T-helper 2 cell treated with Interferon-gamma antibody and Interleukin-4, amounts not matched to agents 5 μg/mL and 100 μg/mL, for 36 hours (primary cell): Measurements from ENCODE around the gene HAUS8.

Source experiments
- DNase-seq: peaks from one replicate; pipeline ENCODE4 v3.0.0; 2021; ENCODE audit warnings: low spot score
- H3K27ac Mint-ChIP-seq: one replicate; pipeline ENCODE4 v1.8.0; 2021; ENCODE audit warnings: mild to moderate bottlenecking, mixed read lengths
- H3K27me3 Mint-ChIP-seq: one replicate; pipeline ENCODE4 v1.8.0; 2021; ENCODE audit warnings: low read depth, mixed read lengths
- H3K36me3 Mint-ChIP-seq: one replicate; pipeline ENCODE4 v1.8.0; 2021; ENCODE audit warnings: low read depth, mixed read lengths
- H3K4me1 Mint-ChIP-seq: one replicate; pipeline ENCODE4 v1.8.0; 2021; ENCODE audit warnings: low read depth, mixed read lengths
- H3K4me3 Mint-ChIP-seq: one replicate; pipeline ENCODE4 v1.8.0; 2022; ENCODE audit warnings: mild to moderate bottlenecking, moderate library complexity, mixed read lengths
- H3K9me3 Mint-ChIP-seq: one replicate; pipeline ENCODE4 v1.8.0; 2021; ENCODE audit warnings: mixed read lengths

The HAUS8 gene

GRCh38 chr19:17075035-17075863, at the start of gene HAUS8, which contains the start of gene MYO9B:
TSS of gene HAUS8 (minus strand) at chr19:17075452. CDS start at chr19:17075422, 30 bp downstream.
TSS of gene MYO9B (plus strand) at chr19:17075777. CDS start at chr19:17101718, 25,941 bp downstream.
- peak within 1 kb of the TSS; percentile 100 for H3K4me3 Mint-ChIP-seq
- no peaks in the 10 kb centered on the region for H3K9me3 Mint-ChIP-seq
- H3K27ac Mint-ChIP-seq = peak within 1 kb of the TSS; percentile 99
- H3K36me3 Mint-ChIP-seq = peaks cover 42% of the 10 kb centered on the region
- H3K27me3 Mint-ChIP-seq = no peaks in the 10 kb centered on the region
- peak; percentile 99 for DNase-seq
- H3K4me1 Mint-ChIP-seq = peaks cover 36% of the 10 kb centered on the region

- Mint-ChIP-seq H3K27ac (peak overlapping the region; percentile 98), H3K36me3 (peaks cover 30% of the 10 kb centered on the region), H3K4me1 (peaks cover 40% of the 10 kb centered on the region), H3K27me3 (no peaks in the 10 kb centered on the region), H3K4me3 (peak overlapping the region; percentile 82), H3K9me3 (no peaks in the 10 kb centered on the region)
- no peak for DNase-seq
Observed at GRCh38 chr19:17124025-17124424, 48.8 kb upstream of the HAUS8 start.

GRCh38 chr19:17123041-17123440, 47.8 kb upstream of the HAUS8 start:
- Mint-ChIP-seq H3K27me3 (no peaks in the 10 kb centered on the region), H3K27ac (peak overlapping the region; percentile 49), H3K36me3 (peaks cover 27% of the 10 kb centered on the region), H3K4me3 (no peak overlapping the region), H3K4me1 (peaks cover 36% of the 10 kb centered on the region), H3K9me3 (no peaks in the 10 kb centered on the region)
- no peak for DNase-seq

GRCh38 chr19:17121736-17122293, 46.6 kb upstream of the HAUS8 start:
- peak; percentile 16 for DNase-seq
- Mint-ChIP-seq H3K4me3 (no peak overlapping the region), H3K27me3 (no peaks in the 10 kb centered on the region), H3K27ac (no peak overlapping the region), H3K4me1 (peaks cover 28% of the 10 kb centered on the region), H3K36me3 (peaks cover 21% of the 10 kb centered on the region), H3K9me3 (no peaks in the 10 kb centered on the region)

- no peaks in the 10 kb centered on the region for H3K27me3 Mint-ChIP-seq
- no peaks in the 10 kb centered on the region for H3K9me3 Mint-ChIP-seq
- H3K27ac Mint-ChIP-seq = no peak overlapping the region
- H3K36me3 Mint-ChIP-seq = peaks cover 34% of the 10 kb centered on the region
- no peak overlapping the region for H3K4me3 Mint-ChIP-seq
- H3K4me1 Mint-ChIP-seq = peaks cover 10% of the 10 kb centered on the region
- DNase-seq = no peak
Observed at GRCh38 chr19:17118957-17119356, 43.7 kb upstream of the HAUS8 start.

- Mint-ChIP-seq H3K27ac (no peak overlapping the region), H3K27me3 (no peaks in the 10 kb centered on the region), H3K4me1 (peaks cover 8% of the 10 kb centered on the region), H3K4me3 (no peak overlapping the region), H3K9me3 (no peaks in the 10 kb centered on the region), H3K36me3 (peaks cover 28% of the 10 kb centered on the region)
- DNase-seq = no peak
Observed at GRCh38 chr19:17116996-17117702, 41.9 kb upstream of the HAUS8 start.

GRCh38 chr19:17114414-17114831, 39.2 kb upstream of the HAUS8 start:
- no peak for DNase-seq
- peaks cover 26% of the 10 kb centered on the region for H3K36me3 Mint-ChIP-seq
- H3K4me3 Mint-ChIP-seq = no peak overlapping the region
- peaks cover 13% of the 10 kb centered on the region for H3K4me1 Mint-ChIP-seq
- H3K27me3 Mint-ChIP-seq = no peaks in the 10 kb centered on the region
- H3K9me3 Mint-ChIP-seq = no peaks in the 10 kb centered on the region
- no peak overlapping the region for H3K27ac Mint-ChIP-seq

- Mint-ChIP-seq H3K27ac (no peak overlapping the region), H3K9me3 (no peaks in the 10 kb centered on the region), H3K27me3 (no peaks in the 10 kb centered on the region), H3K4me3 (no peak overlapping the region), H3K4me1 (peaks cover 15% of the 10 kb centered on the region), H3K36me3 (peaks cover 26% of the 10 kb centered on the region)
- DNase-seq = no peak
Observed at GRCh38 chr19:17113127-17113785, 38.0 kb upstream of the HAUS8 start.

- H3K36me3 Mint-ChIP-seq = peaks cover 26% of the 10 kb centered on the region
- no peaks in the 10 kb centered on the region for H3K9me3 Mint-ChIP-seq
- no peaks in the 10 kb centered on the region for H3K27me3 Mint-ChIP-seq
- no peak overlapping the region for H3K4me3 Mint-ChIP-seq
- peaks cover 15% of the 10 kb centered on the region for H3K4me1 Mint-ChIP-seq
- no peak for DNase-seq
- H3K27ac Mint-ChIP-seq = no peak overlapping the region
Observed at GRCh38 chr19:17112700-17113099, 37.4 kb upstream of the HAUS8 start.

GRCh38 chr19:17112271-17112670, 37.0 kb upstream of the HAUS8 start:
- Mint-ChIP-seq H3K4me1 (peaks cover 15% of the 10 kb centered on the region), H3K27me3 (no peaks in the 10 kb centered on the region), H3K4me3 (no peak overlapping the region), H3K36me3 (peaks cover 26% of the 10 kb centered on the region), H3K27ac (no peak overlapping the region), H3K9me3 (no peaks in the 10 kb centered on the region)
- no peak for DNase-seq

GRCh38 chr19:17111766-17112165, 36.5 kb upstream of the HAUS8 start:
- Mint-ChIP-seq H3K4me3 (no peak overlapping the region), H3K4me1 (peaks cover 15% of the 10 kb centered on the region)

GRCh38 chr19:17110599-17110966, 35.3 kb upstream of the HAUS8 start:
- H3K27me3 Mint-ChIP-seq = no peaks in the 10 kb centered on the region
- no peak overlapping the region for H3K27ac Mint-ChIP-seq
- no peak for DNase-seq
- peak overlapping the region; percentile 28 for H3K4me3 Mint-ChIP-seq
- H3K9me3 Mint-ChIP-seq = no peaks in the 10 kb centered on the region
- peaks cover 13% of the 10 kb centered on the region for H3K4me1 Mint-ChIP-seq
- H3K36me3 Mint-ChIP-seq = peaks cover 29% of the 10 kb centered on the region

More at GRCh38 chr19:17111766-17112165, 36.5 kb upstream of the HAUS8 start:
- no peaks in the 10 kb centered on the region for H3K27me3 Mint-ChIP-seq
- peaks cover 26% of the 10 kb centered on the region for H3K36me3 Mint-ChIP-seq
- peak overlapping the region; percentile 62 for H3K27ac Mint-ChIP-seq
- H3K9me3 Mint-ChIP-seq = no peaks in the 10 kb centered on the region
- no peak for DNase-seq

- Mint-ChIP-seq H3K4me3 (peak overlapping the region; percentile 28), H3K9me3 (no peaks in the 10 kb centered on the region), H3K27ac (peak overlapping the region; percentile 24), H3K27me3 (no peaks in the 10 kb centered on the region), H3K4me1 (peaks cover 13% of the 10 kb centered on the region), H3K36me3 (peaks cover 26% of the 10 kb centered on the region)
- DNase-seq = no peak
Observed at GRCh38 chr19:17109962-17110598, 34.8 kb upstream of the HAUS8 start.
